GM19395 (cell line): ENCODE data around the gene MYO10.
"Not testable (repeated sequence)": the region's sequence is repeated elsewhere in the genome, so short reads cannot be mapped to it uniquely, and the experiment has no call there.

Experiments used
- ATAC-seq: cut with Tn5 transposase; IDR thresholded peaks from one replicate; pipeline ENCODE4 v1.9.1; 2021; ENCODE audit warnings: mild to moderate bottlenecking, moderate library complexity; ENCODE audit not compliant: unreplicated experiment

MYO10 gene

DNA sequence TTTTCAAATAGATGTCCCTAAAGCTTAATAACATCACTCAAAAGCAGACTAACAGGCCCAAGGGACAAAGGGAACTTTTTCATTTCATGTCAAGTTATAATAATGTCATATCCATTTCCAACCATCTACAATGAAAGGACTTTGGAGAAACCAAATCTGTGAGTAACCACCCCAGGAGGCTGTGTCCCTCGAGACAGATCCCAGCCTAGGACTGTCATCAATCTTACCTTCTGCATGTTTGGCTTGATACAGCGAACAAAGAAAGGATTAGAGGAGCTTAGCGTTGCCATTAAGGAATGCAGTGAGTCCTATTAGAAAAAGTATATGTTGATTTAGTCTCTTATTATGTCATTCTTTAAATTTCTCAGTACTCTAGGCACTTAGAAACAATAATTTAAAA is 181.5 kb downstream of the MYO10 start:
- ATAC-seq: no peak

DNA sequence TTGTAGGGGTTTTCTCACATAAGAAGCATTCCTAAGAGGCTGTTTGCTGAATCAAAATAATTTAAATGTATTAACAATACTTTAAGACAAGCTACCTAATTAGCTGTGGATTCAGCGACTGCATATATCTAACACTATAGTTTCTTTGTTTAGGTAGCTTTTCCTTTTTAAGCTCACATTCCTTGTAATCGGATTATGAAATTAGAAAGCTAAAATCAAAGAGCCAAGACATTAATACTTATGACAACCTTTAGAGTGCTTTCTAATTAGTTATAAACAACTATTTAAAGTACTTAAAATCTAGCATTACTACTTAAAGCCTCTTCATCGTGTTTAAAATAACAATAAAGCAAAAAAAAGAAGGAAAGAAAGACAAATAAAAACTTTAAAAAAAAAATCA is 182.0 kb downstream of the MYO10 start:
- ATAC-seq: no peak

DNA sequence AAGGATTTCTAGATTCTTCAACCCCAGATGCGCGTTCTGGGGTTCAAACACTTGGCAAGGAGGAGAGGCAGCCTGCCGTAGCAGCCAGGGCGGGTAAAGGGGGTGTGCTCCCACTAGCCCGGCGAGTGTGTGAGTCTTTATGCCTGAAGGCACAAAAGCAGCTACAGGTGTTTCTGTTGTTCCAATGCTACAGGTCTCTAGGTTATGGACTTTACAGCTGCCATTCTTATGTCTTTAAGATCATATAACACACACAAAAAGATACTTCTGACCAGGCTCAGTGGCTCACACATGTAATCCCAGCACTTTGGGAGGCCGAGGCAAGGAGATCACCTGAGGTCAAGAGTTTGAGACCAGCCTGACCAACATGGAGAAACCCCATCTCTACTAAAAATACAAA is 185.6 kb downstream of the MYO10 start:
- no peak for ATAC-seq

DNA sequence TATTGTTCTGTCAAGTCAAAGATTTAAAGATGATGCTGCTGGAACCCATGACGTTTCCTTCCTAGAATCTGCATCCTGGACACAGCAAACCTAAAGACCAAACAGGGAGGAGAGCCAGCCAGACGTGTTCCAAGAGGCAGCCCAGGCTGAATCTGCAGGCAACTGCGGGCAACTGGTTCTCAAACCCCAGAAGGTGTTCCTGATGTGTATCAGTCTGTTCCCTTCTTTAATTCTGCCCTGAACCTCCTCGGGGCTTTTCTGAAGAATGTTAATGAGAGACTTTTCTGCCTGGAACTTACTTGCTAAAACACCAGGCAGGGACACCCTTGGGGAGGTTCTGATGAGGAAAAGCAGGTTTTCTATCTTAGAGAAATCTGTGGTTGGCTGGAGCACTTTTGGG is 186.5 kb downstream of the MYO10 start:
- no peak for ATAC-seq

DNA sequence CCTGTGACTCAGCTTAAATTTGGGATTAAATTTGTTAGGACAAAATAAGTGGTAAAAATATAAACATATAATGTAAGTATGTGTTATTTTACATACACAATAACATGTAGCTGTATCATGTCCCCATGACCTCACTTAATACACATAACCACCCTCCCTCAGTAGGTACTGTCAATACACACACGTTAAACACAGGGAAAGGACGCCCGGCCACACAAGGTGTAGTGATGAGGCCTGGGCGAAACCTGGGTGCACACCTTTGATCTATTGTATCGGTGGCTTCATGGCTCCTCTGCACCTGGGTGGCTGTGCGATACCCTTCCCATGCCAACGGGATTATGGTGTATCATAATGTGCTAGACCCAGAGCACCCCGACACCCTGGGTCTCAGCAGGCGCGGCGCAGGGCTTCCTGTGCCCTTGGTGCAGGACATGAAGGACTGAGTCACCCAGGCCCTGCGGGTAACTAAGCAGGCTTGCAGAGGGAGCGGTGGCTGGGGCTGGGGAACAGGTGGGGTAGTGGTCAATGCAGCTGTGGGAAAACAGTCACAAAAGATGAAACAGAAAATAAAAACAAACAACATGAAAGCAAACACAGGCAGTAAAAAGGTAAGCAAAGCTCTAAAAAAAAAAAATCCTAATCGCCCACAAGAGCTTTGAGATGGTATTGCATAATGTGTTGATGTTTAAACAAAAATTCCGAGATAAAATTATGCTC is 191.8 kb downstream of the MYO10 start:
- ATAC-seq: no peak

DNA sequence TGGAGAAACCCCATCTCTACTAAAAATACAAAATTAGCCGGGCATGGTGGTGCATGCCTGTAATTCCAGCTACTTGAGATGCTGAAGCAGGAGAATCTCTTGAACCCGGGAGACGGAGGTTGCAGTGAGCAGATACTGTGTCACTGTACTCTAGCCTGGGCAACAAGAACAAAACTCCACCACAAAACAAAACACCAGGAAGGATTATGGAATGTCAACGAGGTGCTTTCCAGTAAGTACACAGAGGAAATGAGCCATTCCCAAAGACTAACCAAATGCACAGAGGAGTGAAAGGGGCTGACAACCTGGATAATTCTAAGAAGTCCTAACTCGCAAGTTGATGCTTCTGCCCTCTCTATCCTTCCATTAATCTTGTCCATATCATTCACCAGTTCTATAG is 193.2 kb downstream of the MYO10 start:
- ATAC-seq: no peak

DNA sequence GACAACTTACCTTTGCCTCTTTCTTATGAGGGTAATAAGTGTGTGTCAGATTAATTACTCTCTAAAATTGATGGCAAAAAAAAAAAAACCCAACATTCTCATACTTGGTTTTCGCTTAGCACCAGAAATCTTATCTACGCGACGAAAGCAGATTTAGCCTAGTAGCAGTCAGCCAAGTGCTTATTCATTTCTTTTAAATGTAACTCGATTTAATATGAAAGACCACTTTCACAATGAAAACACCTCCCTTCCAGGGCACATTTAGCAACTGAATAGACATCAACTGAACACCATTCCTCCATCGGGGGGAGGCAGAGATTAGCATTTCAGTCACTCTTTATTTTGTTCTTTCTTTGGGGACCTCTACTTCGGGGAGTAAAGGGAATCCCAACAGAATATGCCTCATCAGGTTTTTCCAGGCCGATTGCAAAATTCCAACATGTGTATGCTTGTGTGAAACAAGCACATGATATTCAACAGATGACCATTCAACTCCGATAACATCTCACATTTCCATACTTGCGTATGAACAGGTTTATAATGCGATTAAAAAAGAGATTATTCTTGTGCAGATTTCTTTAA is 195.2 kb downstream of the MYO10 start:
- ATAC-seq: no peak

DNA sequence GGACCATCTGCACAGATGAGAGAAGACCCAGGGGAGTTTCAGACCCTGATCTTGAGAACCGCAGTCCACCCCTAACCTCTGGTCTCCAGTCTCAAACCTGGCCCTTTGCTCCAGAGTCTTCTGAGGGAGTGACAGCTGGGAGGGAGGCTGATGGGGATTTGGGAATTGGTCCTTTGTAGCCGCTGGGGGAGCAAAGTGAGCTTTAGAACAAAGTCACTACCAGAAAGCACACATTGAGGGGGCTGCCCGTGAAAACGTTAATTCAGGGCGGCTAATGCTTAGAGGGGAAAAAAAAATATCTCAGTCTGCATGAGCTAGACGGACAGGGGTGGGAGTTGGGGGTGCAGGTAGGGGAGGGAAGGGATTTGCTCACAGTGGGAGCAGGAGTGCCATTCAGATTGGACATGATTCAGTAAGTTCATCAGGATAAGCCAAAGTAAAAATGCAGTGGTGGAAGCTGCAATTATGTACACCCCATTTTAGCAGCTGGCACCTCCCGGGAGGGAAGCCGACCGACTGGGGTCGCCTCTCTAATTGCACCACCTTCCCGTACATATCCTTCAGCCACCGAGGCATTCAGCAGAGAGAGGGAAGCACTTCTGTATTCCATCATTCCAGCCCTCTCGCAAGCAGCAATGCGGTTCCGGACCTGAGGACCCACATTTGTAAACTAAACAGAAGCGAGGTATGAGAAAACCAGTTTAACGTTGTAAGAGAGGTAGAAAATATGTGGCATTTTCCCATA is 195.8 kb downstream of the MYO10 start:
- no peak for ATAC-seq

DNA sequence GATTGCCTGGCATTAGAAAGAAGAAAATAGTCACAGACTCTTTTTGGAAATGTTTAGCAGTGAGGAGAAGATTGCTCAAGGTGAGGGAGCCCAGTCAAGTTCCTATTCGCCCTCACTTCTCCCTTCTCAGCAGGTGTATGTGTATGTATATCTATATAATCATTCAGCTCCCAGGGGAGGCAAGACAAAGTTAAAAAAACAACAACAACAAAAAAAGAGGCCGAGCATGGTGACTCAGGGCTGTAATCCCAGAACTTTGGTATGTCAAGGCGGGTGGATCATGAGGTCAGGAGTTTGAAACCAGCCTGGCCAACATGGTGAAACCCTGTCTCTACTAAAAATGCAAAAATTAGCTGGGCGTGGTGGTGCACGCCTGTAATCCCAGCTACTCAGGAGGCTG is 197.7 kb downstream of the MYO10 start:
- ATAC-seq: not testable (repeated sequence)

DNA sequence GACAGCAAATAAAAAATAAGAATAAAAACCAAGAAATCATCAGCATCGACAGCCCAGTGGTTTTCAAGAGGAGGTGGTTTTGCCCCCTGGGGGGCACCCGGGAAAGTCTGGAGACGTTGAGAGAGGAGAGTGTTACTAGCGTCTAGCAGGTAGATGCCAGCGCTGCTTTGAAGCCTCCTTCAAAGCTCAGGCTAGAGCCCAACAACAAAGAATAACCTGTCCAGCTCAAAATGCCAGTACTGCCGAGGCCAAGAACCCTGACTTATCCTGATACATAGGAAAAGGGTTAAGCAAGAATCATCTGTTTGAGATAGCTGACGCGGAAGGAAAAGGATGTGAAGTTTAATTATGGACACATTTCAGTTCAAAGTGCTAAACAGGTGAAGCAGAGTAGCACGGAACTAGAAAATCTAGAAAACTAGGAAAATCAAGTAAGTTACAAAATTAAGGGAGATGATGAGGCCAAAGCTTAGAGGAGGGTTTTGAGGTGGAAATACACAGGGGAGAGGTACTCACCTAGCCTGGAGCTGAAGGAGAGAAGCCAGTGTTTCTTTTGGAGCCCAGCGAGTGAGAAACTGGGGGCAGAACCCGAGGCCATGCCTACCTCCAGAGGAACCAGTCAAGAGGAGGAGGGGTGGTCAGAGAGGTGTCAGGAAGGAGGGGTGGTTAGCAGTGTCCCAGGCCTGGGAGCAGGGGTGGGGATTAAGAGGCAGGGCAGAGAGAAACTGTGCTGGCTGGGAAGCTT is 198.3 kb downstream of the MYO10 start:
- ATAC-seq: no peak

DNA sequence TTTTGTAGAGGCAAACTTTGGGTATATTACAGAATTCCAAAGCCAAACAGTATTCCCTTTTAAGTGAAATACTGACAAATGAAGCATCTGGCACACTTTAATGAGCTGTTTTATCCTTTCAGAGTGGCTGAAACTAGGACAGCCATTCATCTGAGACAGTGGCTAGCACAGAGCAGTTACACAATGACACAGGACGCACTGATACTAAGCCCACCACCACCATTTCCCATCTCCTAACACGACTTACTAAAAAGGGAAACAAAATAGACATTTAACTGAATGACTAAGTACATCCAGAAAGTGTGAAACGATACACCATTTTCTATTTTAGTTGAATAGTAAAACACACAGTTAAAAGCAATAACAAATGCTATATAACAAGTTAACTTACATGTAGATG is 198.9 kb downstream of the MYO10 start:
- no peak for ATAC-seq

DNA sequence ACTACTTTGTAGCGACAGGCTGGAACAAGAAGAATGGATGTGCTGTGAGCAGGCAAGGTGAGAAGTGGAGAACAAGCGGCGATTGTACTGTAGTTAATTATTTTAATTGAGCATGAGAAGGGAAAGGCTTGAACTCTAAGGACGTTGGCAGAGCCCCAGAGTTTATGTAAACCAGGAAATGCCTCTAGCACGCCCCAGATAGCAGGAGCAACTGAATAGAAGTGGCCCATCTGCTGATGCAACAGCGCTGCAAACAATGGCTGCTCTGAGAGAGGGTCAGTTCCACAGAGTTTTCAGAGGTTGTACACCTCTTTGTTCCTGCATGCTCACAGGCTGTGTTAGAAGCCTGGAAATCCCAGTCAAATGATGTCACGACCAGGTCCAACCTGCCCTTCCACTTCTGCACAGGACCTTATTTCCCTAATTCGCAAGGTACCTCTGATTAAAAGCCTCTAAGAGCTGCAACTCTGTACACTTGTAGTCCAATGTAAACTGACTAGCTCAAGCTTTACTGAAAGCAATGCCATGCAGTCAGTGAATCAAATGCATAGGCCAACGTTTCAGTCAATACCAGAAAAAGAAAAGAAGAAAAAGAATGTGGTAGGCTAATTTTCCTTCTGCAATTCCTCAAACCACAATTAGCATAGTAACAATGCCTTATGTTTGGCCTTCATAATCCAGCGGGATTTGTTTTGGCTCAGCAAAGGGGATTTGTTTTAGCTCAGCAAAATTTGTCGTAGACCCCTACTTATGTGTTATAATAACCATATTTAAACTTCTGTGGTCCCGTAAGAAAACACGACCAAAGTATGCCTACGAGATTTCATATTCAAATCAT is 199.7 kb downstream of the MYO10 start:
- ATAC-seq: no peak

DNA sequence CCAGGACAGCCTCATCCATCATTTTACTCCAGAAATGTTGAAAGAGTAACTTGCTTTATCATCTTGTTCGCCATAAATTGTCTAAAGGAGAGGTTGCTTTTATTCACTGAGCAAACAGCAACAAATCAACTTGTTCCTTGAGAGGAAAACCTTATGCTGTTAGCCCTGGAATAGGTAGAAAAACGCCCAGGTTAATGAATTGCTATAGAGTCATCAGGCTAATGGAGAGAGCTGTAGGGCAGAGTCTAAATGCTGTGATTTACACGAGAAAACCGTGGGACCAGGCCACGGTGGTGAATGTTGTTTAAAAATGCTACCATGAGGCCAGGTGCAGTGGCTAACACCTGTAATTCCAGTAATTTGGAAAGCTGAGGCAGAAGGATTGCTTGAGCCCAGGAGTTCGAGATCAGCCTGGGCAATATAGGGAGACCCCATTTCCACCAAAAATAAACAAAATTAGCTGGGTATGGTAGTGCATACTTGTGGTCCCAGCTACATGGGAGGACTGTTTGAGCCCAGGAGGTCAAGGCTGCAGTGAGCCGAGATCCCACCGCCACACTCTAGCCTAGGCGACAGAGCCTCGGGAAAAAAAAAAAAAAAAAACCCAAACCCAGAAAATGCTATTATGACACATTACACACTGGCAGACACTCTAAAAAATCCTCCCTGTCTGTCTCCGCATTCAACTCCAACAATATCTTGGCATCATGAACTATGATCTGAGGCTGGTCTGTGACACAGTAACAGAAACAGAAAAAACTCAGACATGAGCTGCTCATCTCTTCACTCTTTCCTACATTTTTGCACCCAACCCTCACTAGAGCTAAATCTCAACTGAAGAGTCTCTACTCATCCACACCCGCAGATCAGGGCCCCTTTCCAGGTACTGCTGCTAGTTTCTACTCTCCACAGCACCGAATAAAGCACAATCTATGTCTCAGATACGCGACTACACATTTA is 200.7 kb downstream of the MYO10 start:
- no peak for ATAC-seq

DNA sequence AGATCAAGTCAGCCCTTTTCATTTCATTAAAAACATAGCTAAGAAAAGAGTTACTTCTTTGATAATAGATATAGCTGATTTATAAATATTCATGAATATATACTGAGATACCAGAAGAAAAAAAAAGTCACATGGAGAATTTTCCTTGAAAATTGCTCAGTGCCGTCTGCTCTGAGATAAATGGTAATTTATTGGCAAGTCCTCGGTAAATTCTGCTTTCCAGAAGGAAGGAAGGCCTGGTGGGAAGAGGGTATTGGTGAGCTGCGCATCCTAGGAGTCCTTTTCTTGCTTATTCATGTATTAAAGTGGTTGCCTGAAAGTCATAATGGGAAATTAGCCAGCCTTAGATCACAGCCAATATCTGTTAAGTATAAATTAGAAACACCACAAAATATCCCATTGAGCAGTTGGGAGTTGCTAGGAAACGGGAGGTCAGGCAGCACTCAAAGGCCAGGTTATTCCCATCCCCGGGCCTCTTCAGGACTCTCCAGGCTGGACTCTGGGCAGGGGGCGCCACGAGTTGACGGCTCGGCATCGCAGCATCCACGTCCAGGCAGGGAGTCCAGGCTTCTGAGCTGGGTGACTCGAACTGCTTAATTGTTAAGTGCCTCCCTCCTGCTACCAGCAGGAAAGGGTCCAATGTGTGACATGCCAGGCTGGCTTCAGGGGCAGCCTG is 202.6 kb downstream of the MYO10 start:
- no peak for ATAC-seq

DNA sequence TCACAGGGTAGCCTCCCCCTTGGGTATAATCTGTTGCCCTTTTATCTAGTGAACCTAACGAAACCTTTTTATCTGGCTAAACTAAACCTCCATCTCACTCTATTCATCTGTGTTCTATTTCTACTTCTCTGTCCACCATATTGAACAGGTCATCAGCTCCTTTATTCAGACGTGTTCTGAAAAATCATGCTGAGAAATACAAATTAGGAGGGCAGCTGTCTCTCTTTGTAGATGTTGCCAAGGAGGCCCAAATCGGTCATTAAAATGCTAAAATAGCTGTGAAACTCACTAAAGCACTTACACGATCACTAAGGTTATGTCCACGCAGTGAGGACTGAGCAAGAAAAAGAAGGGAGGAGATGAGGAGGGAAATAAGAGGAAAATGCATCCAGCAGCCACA is 203.7 kb downstream of the MYO10 start:
- no peak for ATAC-seq

DNA sequence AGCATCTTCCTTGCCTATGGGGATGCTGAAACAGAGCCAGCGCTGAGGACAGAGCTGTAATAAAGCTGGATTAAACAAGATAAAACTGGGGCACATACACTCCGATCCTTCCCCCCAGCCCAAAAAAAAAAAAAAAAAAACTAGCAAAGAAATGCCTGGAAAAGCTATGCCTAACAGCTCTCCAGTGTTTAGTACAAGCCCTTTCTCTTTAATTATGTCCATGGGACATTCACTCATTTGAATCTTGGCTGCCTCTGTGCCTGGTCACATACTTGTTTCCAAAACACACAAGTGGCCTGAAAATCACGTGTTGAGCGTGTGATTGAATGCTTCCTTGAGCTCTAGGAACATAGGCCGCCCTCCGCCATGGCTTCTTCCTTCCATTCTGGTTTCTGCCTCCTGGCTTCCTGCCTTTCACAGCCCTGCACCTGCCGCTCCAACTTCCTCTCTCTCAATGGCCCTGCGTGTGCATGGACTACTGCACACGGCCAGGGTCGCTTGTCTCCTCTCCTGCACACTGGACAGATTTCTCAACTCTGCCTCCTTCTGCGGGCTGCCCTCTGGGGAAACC is 208.2 kb downstream of the MYO10 start:
- no peak for ATAC-seq

DNA sequence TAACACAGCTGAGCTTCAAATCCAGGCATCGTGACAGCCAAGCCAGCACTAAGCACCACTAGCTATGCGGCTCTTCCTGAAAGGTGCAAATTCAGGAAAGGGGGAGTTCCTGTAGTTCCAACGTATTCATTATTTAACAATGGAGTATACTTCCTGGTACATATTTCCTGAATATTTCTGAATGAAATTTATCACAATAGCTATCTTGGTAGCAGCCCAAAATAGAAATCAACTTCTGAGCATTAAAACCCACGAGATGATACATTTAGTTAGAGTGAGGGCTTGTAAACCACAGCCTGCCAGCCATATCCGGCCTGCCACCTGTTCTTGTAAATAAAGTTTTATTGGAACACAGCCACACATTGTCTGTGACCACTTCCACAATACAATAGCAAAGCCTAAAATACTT is 209.5 kb downstream of the MYO10 start:
- no peak for ATAC-seq

DNA sequence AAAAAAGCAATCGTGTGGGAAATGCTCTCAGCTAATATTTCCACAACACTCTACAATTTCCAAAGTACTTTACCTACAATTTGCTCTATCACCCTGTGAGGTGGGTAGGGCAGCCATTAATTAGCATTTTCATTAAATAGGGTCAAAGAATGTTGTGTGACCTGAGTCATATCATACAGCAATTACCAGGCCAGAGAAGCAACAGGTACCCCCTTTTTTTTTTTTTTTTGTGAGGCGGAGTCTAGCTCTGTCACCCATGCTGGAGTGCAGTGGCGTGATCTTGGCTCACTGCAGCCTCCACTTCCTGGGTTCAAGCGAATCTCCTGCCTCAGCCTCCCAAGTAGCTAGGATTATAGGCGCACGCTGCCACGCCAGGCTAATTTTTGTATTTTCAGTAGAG is 210.5 kb downstream of the MYO10 start:
- ATAC-seq: no peak

DNA sequence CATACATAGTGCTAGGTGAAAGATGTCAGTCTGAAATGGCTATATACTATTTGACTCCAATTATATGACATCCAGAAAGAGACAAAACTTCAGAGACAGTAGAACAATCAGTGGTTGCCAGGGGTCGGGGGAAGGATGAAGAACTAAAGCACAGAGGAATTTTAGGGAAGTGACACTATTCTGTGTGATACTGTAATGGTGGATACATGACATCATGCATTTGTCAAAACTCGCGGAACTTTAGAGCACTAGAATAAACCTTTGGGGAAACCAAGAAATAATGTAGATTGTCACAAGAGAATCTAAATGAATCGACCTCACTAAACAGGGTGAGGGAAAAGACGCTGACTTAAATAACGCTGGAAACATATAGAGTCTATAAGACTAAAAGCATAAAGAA is 212.3 kb downstream of the MYO10 start:
- ATAC-seq: no peak
